ENCODE measurements around the gene LRP3.
"Not testable (repeated sequence)": the region's sequence is repeated elsewhere in the genome, so short reads cannot be mapped to it uniquely, and the experiment has no call there.

The LRP3 gene

GRCh38 chr19:33205110-33205509 lies 11.0 kb downstream of the LRP3 start:
- Histone ChIP-seq H3K4me1 (ENCODE audit: control insufficient read depth, insufficient read depth, low read length) (no peaks in the 10 kb centered on the region), H3K36me3 (ENCODE audit: control insufficient read depth, insufficient read depth, low read length) (peaks cover 25% of the 10 kb centered on the region), H3K4me3 (ENCODE audit: low read depth, low read length) (no peak overlapping the region), H3K9ac (ENCODE audit: low read depth, low read length) (no peak overlapping the region), H3K27me3 (ENCODE audit: control insufficient read depth, insufficient read depth, low read length) (no peaks in the 10 kb centered on the region), H3K9me3 (ENCODE audit: control insufficient read depth, insufficient read depth, low read length) (no peaks in the 10 kb centered on the region)

DNA sequence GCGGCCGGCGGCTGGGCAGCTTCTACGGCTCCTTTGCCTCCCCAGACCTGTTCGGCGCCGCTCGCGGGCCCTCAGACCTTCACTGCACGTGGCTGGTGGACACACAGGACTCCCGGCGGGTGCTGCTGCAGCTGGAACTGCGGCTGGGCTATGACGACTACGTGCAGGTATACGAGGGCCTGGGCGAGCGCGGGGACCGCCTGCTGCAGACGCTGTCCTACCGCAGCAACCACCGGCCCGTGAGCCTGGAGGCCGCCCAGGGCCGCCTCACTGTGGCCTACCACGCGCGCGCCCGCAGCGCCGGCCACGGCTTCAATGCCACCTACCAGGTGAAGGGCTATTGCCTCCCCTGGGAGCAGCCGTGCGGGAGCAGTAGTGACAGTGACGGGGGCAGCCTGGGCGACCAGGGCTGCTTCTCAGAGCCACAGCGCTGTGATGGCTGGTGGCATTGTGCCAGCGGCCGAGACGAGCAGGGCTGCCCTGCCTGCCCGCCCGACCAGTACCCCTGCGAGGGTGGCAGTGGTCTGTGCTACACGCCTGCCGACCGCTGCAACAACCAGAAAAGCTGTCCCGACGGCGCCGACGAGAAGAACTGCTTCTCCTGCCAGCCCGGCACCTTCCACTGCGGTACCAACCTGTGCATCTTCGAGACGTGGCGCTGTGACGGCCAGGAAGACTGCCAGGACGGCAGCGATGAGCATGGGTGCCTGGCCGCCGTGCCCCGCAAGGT lies 11.6 kb downstream of the LRP3 start:
- Histone ChIP-seq H3K9me3 (ENCODE audit: control insufficient read depth, insufficient read depth, low read length) (no peaks in the 10 kb centered on the region), H3K4me3 (ENCODE audit: low read depth, low read length) (no peak overlapping the region), H3K27me3 (ENCODE audit: control insufficient read depth, insufficient read depth, low read length) (no peaks in the 10 kb centered on the region), H3K36me3 (ENCODE audit: control insufficient read depth, insufficient read depth, low read length) (peaks cover 25% of the 10 kb centered on the region), H3K9ac (ENCODE audit: low read depth, low read length) (no peak overlapping the region), H3K4me1 (ENCODE audit: control insufficient read depth, insufficient read depth, low read length) (no peaks in the 10 kb centered on the region)

DNA sequence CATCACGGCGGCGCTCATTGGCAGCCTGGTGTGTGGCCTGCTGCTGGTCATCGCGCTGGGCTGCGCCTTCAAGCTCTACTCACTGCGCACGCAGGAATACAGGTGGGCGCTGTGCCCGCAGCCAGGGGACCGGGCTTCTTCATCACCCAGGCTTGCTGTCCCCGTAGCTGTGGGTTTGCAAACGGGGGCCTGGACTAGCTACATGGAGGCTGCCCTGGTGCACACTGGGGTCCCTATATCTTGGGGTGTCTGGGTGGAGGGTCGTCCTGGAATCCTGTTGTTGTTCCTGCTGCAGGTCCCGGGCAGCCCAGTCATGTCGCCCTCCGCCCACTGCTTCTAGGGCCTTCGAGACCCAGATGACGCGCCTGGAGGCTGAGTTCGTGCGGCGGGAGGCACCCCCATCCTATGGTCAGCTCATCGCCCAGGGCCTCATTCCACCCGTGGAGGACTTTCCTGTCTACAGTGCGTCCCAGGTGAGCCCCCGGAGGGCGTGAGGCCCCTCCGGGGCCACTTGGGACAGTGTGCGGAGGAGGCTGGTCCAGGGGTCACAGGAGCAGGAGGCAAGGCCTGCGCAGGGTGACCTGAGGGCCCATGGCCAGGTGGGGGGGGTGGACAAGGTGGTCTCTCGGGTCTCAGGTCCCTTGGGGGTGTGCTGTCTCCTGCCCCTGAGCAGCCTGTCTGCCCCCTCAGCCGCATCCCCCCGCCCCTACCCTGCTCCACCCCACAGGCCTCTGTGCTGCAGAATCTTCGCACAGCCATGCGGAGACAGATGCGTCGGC lies 12.3 kb downstream of the LRP3 start:
- no peaks in the 10 kb centered on the region for H3K9me3 ChIP-seq (ENCODE audit: control insufficient read depth, insufficient read depth, low read length)
- H3K36me3 ChIP-seq (ENCODE audit: control insufficient read depth, insufficient read depth, low read length): peaks cover 25% of the 10 kb centered on the region
- H3K9ac ChIP-seq (ENCODE audit: low read depth, low read length): no peak overlapping the region
- no peaks in the 10 kb centered on the region for H3K4me1 ChIP-seq (ENCODE audit: control insufficient read depth, insufficient read depth, low read length)
- no peaks in the 10 kb centered on the region for H3K27me3 ChIP-seq (ENCODE audit: control insufficient read depth, insufficient read depth, low read length)
- no peak overlapping the region for H3K4me3 ChIP-seq (ENCODE audit: low read depth, low read length)

DNA sequence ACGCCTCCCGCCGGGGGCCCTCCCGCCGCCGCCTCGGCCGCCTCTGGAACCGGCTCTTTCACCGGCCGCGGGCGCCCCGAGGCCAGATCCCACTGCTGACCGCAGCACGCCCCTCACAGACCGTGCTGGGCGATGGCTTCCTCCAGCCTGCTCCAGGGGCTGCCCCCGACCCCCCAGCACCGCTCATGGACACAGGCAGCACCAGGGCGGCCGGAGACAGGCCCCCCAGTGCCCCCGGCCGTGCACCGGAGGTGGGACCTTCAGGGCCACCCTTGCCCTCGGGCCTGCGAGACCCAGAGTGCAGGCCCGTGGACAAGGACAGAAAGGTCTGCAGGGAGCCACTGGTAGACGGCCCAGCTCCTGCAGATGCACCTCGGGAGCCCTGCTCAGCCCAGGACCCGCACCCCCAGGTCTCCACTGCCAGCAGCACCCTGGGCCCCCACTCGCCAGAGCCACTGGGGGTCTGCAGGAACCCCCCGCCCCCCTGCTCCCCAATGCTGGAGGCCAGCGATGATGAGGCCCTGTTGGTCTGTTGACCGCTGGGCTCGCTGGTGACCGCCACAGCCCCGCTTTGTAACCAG lies 13.0 kb downstream of the LRP3 start:
- H3K9ac ChIP-seq (ENCODE audit: low read depth, low read length): no peak overlapping the region
- H3K36me3 ChIP-seq (ENCODE audit: control insufficient read depth, insufficient read depth, low read length): peaks cover 25% of the 10 kb centered on the region
- H3K27me3 ChIP-seq (ENCODE audit: control insufficient read depth, insufficient read depth, low read length): no peaks in the 10 kb centered on the region
- no peak overlapping the region for H3K4me3 ChIP-seq (ENCODE audit: low read depth, low read length)
- H3K9me3 ChIP-seq (ENCODE audit: control insufficient read depth, insufficient read depth, low read length): no peaks in the 10 kb centered on the region
- H3K4me1 ChIP-seq (ENCODE audit: control insufficient read depth, insufficient read depth, low read length): no peaks in the 10 kb centered on the region

GRCh38 chr19:33207903-33208302 lies 13.8 kb downstream of the LRP3 start:
- Histone ChIP-seq H3K9me3 (ENCODE audit: control insufficient read depth, insufficient read depth, low read length) (no peaks in the 10 kb centered on the region), H3K9ac (ENCODE audit: low read depth, low read length) (no peak overlapping the region), H3K4me3 (ENCODE audit: low read depth, low read length) (no peak overlapping the region), H3K27me3 (ENCODE audit: control insufficient read depth, insufficient read depth, low read length) (no peaks in the 10 kb centered on the region), H3K36me3 (ENCODE audit: control insufficient read depth, insufficient read depth, low read length) (peaks cover 25% of the 10 kb centered on the region), H3K4me1 (ENCODE audit: control insufficient read depth, insufficient read depth, low read length) (no peaks in the 10 kb centered on the region)

- Histone ChIP-seq H3K4me1 (ENCODE audit: control insufficient read depth, insufficient read depth, low read length) (no peaks in the 10 kb centered on the region), H3K9ac (ENCODE audit: low read depth, low read length) (no peak overlapping the region), H3K36me3 (ENCODE audit: control insufficient read depth, insufficient read depth, low read length) (peaks cover 21% of the 10 kb centered on the region), H3K4me3 (ENCODE audit: low read depth, low read length) (no peak overlapping the region), H3K27me3 (ENCODE audit: control insufficient read depth, insufficient read depth, low read length) (no peaks in the 10 kb centered on the region), H3K9me3 (ENCODE audit: control insufficient read depth, insufficient read depth, low read length) (no peaks in the 10 kb centered on the region)
Observed at GRCh38 chr19:33208371-33208895, 14.3 kb downstream of the LRP3 start.

GRCh38 chr19:33208904-33209849 lies 15.0 kb downstream of the LRP3 start:
- H3K36me3 ChIP-seq (ENCODE audit: control insufficient read depth, insufficient read depth, low read length): peaks cover 20% of the 10 kb centered on the region
- no peaks in the 10 kb centered on the region for H3K4me1 ChIP-seq (ENCODE audit: control insufficient read depth, insufficient read depth, low read length)
- no peaks in the 10 kb centered on the region for H3K9me3 ChIP-seq (ENCODE audit: control insufficient read depth, insufficient read depth, low read length)
- H3K27me3 ChIP-seq (ENCODE audit: control insufficient read depth, insufficient read depth, low read length): no peaks in the 10 kb centered on the region
- no peak overlapping the region for H3K4me3 ChIP-seq (ENCODE audit: low read depth, low read length)
- no peak overlapping the region for H3K9ac ChIP-seq (ENCODE audit: low read depth, low read length)

- not testable (repeated sequence) for H3K27me3 ChIP-seq (ENCODE audit: control insufficient read depth, insufficient read depth, low read length); H3K4me1 ChIP-seq (ENCODE audit: control insufficient read depth, insufficient read depth, low read length); H3K9me3 ChIP-seq (ENCODE audit: control insufficient read depth, insufficient read depth, low read length); H3K4me3 ChIP-seq (ENCODE audit: low read depth, low read length); H3K9ac ChIP-seq (ENCODE audit: low read depth, low read length)
- H3K36me3 ChIP-seq (ENCODE audit: control insufficient read depth, insufficient read depth, low read length): peaks cover 19% of the 10 kb centered on the region
Observed at GRCh38 chr19:33209850-33210230, 15.7 kb downstream of the LRP3 start.

DNA sequence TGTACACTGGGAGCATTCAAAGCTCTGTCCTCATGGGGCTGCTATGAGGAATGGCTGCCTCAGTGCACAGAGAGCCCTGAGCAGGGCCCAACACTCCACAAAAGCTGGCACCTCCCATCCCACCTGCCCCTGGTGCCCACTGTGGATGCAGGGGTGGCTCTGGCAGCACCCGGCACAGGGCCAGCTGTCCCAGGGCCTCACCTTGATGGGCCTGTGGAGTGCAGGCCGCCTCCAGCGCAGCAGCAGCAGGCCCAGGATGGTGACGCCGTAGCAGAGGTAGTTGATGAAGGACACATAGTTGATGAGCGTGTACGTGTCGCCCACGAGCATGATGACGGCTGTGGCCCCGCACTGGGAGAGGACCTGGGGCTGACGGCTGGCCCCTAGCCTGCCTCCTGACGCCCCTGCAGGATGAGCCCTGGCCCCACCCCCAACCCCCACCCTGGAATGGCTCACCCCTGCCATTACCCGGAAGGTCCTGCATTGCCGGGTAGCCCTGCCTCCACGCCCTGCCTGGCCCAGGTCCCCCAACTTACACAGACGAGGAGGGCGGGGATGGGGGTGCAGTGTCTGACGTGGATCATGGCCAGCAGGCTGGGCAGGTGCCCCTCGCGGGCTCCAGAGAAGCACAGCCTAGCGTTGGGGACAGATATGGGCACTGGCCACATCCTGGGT lies 16.3 kb downstream of the LRP3 start:
- Histone ChIP-seq H3K4me3 (ENCODE audit: low read depth, low read length) (no peak overlapping the region), H3K9ac (ENCODE audit: low read depth, low read length) (no peak overlapping the region), H3K36me3 (ENCODE audit: control insufficient read depth, insufficient read depth, low read length) (peaks cover 13% of the 10 kb centered on the region), H3K4me1 (ENCODE audit: control insufficient read depth, insufficient read depth, low read length) (no peaks in the 10 kb centered on the region), H3K27me3 (ENCODE audit: control insufficient read depth, insufficient read depth, low read length) (no peaks in the 10 kb centered on the region), H3K9me3 (ENCODE audit: control insufficient read depth, insufficient read depth, low read length) (no peaks in the 10 kb centered on the region)

DNA sequence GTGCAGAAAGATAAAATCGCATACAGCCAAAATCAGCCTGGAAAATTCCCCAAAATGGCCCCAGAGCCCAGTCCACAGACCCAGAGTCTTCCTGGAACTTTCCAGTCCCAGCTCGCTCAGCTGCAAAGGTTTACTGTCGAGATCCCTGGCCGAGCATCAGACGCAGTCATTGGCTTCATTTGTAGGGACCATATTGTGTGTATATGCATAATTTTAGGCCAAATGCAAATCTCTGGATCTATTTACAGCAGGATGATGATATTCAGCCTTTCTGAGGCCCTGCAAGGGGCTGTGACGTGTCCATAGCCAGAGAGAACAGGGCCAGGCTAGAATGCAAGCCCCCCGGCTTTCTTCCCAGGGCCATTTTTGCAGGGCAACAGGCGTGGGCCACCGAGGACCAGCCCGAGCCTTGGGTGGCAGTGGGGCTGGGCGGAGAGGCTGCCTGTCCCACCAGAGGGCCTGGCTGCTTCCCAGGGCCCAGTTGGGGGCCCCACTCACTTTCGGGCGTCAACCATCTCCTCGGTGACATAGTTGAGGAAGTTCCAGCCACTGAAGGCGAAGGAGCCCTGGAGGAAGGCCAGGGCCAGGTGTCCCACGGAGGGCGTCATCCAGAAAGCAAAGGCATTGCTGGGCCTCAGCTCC lies 17.8 kb downstream of the LRP3 start:
- no peak overlapping the region for H3K9ac ChIP-seq (ENCODE audit: low read depth, low read length)
- no peak overlapping the region for H3K4me3 ChIP-seq (ENCODE audit: low read depth, low read length)
- peaks cover 2% of the 10 kb centered on the region for H3K36me3 ChIP-seq (ENCODE audit: control insufficient read depth, insufficient read depth, low read length)
- no peaks in the 10 kb centered on the region for H3K27me3 ChIP-seq (ENCODE audit: control insufficient read depth, insufficient read depth, low read length)
- H3K4me1 ChIP-seq (ENCODE audit: control insufficient read depth, insufficient read depth, low read length): no peaks in the 10 kb centered on the region
- no peaks in the 10 kb centered on the region for H3K9me3 ChIP-seq (ENCODE audit: control insufficient read depth, insufficient read depth, low read length)

All from iPS-15b (cell line).